NCI-H2107 treated with DMSO at 0.1 percent for 48 hours (cell line): ENCODE data around the gene ARHGEF7.

Experiments
- DNase-seq: peaks from one replicate; lab custom pipeline; 2025; ENCODE audit not compliant: unreplicated experiment; lab: John Stamatoyannopoulos, UW

ARHGEF7 gene

DNA sequence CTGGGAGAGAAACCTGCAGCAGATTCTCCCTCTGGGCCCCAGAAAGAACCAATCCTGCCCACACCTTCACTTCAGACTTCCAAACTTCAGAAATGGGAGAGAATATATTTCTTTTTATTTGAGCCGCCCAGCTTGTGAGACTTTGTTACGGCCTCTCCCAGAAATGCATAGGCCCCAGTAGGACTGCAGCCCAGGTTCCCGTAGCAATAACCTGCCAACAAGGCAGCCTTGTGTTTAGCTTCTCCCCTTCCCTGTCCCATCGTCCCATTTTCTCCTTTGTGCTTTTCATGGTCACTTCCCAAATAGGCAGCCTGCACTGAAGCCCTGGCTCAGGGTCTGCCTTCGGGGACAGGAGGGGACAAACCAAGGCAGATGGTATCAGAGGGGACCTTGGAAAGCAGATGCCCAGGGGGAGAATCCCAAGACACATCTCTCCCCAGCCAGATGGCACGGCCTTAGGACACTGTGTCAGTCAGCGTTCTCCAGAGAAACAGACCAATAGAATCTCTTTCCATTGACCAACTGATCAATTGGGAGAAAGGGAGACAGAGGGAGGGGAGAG is 3.7 kb upstream of the ARHGEF7 start:
- DNase-seq = no peak

DNA sequence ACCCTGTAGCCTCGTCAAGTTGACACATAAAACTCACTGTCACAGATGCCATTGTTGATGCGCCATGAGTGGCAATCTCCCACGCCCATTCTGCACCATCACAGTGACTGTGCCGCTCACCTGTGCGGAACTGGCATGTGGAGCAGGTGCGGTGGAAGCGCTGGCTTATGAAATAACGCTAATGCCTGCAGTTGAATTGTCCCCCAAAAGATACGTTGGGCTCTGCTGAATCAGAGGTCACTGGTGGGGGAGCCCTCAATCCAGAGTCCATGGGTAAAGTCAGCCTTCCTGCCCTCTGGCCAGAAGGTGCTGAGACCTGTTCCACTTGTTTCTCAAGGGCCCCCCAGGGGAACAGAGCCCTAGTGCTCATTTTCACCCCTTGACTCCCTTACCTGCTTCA is 2.9 kb upstream of the ARHGEF7 start:
- no peak for DNase-seq

DNA sequence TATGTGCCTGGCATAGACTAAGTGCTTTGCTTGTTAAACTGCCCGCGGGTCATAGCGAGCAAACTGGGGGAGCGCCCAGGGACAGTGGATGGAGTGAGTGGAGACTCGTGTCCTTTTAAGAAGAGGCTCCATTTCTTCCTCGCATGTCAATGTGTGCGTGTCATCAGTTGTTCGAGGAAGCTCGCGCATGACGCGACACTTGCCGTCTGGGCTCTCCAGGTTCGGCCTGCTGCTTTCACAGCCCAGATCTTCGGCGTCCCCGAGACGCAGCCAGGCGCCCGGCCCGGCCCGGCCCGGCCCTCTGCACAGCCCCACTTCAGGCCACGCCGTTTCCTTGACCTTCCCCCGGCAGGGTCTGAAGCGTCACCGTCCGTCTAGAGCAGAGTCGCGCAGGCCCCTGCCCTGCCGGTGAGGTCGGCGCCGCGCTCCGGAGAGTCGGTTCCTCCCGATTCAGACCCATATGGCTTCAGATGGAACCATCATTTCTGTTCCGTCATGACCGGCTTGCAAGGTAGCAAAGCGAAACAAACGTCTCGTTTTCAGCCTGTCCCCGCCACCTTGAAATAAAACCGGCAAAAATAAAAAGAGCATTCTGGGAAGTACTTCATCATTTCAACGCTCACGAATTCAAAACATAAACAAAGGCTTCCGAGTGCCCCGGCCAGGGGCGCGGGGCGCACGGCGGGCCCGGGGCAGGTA is 599 bp upstream of the ARHGEF7 start:
- no peak for DNase-seq

DNA sequence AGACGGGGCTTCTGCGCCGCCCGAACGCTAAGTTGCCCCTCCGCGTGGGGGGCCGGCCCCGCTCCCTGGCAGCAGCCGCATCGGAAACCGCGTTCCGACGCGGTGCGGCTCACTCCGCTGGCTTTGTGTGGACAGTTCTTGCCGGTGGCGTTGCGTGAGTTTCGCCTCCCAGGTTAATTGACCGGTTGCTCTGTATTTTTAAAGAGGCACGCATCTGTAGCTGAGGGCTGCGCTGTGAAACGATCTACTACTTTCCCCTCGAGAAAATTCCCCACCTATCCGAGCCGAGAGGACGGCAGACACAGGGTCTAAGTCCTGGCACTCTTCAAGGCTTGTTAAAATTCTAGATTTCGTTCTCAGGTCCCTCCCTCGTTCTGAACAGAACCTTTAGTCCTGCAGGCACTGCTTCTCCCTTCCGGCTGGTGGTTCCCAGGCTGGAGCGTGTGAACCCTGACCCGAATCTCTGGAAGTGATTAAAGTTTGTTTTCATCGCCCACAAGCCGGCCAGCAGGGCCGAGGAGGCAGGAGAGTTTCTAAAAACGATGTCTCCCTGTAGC is 933 bp downstream of the ARHGEF7 start:
- no peak for DNase-seq

DNA sequence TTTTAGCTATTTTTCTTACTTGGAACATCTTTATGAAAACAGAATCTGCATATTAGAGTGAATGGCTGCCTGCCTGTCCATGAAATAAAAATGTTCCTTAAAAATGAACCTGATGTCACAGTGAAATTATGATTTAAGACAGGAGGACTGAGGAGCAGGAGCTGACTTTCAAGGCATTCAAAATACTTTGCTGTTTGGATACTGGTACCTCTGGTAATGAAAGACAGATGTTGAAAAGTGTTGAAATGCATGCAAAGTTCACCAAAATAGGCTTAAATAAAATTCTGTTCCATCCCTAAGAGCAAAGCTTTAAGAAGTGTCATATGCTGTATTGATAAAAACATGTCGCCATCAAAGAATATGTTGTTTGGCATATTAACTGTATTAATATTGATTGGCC is 1.7 kb downstream of the ARHGEF7 start:
- no peak for DNase-seq

DNA sequence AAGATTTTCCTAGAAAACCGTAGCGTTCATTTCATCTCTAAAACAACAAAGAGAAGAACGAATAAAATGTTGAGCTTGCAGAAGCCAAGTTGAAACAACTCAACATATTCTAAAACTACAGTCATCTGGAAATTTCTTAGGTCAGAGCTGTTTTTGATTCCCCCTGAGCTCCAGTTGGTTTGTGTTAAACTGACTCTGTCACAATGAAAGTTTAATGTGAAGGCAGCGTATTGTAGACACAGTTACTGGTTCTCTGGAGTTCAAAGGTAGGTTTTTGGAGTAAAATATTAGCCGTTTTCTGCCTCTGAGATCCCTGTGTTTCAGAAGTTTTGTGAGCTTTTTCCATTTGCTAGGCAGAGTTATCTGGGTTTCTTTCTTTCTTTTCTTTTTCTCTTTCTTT is 2.2 kb downstream of the ARHGEF7 start:
- no peak for DNase-seq

DNA sequence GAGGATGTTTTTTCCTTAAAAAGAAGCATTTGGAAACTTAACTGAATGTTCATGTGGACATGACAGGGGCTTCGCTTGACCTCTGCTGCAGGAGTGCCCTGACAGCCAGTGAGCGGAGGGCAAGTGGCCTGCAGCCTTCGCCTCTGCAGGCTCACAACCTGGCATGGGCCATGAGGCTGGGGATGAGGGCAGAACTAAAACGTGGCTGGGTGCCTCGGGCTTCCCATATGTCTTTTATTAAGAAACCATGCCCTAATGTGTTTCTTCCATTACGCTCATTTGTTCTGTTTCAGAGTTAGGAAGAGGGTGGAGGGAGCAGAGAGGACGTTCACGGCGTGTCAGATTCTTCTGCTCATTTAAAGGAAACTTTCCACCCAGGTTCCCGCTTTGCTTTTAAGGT is 2.9 kb downstream of the ARHGEF7 start:
- no peak for DNase-seq

DNA sequence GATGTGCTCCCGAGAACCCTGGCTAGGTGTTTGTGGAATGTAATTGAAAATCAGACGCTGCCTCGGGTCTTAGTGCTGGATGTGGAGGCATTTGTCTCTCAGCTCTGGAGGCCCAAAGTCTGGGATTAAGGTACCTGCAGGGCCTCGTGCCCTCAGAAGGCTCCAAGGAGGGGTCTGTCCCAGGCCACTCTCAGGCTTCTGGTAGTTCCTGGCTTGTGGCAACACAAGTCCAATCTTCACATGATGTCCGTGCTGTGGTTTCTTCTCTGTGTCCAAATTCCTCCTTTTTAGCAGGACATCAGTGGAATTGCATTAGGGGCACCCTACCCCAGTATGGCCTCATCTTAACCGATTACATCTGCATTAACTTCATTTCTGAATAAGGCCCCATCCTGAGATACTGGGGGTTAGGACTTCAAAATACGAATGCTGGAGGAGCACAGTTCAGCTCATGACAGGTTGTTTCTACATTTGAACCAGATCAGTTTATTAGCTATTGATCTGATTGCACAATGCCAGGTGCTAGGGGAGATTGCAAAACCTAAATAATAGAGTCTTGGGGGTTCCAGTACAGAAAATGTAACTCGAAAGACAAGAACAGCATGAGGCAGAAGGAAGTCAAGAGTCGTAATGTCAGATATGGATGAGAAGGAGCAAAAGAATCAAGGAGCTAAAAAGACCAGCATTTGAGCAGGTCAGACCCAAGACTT is 3.9 kb downstream of the ARHGEF7 start:
- DNase-seq = no peak

DNA sequence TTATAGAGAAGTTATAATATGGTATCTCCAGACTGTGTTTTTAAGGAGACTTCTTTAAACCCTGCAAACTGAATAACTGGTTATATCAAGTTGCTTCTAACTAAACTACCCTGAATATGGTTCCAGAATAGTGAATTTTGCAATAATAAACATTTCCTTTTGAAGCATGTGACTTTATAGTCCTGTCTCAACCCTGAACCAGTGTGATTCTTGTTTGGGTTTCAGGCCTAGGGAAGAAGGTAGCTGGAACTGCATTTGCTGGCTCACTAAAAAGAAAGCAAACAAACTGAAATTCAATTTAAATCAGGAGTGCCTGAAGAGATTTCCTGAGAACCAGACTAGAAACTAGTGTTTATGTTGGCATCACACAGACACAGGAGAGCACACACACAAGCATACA is 4.9 kb downstream of the ARHGEF7 start:
- DNase-seq = no peak

DNA sequence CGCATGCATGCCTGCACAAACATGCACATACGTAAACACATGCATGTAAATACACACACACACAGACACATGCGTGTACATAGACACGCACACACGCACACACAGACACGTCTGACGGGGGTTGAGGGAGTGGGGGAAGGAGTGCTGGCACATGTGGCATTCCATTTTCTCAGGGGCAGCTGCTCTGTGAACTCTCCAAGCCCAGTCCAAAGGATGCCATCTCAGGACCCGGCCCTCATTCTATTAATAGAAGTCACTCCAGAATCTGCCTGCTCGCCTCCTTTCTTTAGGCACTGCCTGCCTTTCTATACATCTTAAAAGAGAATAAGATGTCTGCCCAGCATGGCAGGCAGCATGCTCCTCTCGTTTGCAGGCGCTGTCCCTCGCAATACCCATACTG is 5.3 kb downstream of the ARHGEF7 start:
- DNase-seq = no peak

DNA sequence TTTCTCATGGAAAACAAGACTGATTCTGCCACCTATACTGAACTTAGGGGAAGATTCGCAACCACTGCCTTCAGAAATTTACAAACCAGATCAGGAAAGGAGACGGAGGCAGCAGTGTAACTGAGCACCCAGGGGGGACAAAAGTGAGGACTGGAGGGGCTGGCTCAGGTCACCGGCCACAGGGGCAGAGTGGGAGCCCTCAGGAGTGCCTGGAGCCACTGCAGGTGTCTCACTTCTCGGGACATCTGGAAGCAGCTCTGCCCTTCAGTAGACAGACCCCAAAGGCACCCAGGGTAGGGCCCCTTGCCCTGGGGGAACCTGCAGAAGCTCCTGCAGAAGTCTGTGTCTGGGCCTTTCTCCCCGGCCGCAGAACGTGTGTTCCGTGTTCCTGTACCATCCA is 5.8 kb downstream of the ARHGEF7 start:
- DNase-seq = no peak

DNA sequence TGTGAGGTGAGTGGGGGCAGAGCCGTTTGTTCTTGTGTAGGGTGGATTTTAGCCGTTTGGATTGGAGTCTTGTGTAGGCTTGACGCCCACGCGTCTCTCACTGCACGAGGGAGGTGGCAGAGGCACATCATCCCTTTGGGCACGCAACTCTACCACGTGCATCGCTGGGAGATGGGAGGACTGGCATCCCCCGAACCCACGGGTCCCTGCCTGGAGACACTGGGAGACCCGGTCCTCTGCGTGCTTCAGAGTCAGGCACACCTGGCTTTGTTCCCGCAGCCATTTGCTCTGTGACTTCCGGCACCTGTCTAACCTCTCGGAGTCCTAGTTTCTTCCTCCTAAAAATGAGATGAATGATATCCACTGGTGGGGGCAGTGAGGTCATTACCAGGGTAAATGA is 6.4 kb downstream of the ARHGEF7 start:
- DNase-seq = no peak

DNA sequence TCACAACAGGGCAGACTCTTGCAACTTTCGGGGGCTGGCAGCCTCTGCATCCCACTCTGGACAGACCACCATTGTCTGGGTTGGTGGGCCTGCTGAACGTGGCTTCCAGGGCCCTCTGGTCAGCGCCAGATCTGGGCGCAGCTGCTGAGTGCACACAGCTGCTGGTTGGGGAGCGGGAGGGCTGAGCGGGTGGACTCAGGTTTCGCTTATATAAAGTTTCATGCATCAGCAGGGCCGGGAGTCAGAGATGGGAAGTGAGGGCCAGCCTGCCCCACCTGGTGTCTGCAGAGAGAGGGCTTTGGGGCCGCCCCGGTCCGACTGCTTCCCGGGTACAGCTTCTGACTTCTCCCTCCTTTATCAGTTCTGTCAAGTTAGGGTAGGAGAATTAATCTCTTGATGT is 6.9 kb downstream of the ARHGEF7 start:
- peak; percentile 82 for DNase-seq

DNA sequence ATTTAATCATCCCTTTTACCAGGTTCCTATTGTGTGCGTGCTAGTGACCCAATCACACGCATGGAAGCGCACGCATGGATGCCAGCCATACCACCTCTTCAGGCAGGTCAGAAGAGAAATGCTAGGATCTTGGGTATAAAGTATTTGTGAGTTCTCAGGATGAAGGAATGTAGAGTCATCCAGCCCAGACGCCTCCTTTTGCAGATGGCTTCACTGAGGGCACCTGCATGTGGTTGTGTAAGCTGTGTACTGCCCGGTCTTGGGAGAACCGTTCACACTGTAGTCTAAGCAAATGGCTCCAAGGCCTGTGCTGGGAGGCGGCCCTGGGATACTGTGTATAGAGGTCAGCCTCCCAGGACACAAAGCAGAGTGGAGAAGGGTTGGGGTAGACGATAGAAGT is 7.5 kb downstream of the ARHGEF7 start:
- DNase-seq = no peak

DNA sequence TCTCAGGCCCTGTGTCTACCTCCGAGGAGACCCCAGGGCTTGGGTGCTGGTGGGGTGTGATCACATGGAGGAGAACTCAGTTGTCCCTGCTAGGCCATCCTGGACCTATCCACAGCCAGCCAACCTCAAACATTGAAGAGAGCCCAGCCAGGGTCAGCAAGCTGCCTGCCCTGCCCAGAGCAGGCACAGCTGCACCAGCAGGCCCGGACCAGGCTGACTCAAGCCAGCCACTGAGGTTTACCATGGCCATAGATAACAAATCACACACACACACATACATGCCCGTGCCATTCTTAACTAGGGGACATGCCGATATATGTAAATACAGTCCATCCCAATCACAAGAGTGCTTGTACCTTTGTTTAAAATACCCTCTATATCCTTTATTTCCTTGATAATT is 8.1 kb downstream of the ARHGEF7 start:
- no peak for DNase-seq

DNA sequence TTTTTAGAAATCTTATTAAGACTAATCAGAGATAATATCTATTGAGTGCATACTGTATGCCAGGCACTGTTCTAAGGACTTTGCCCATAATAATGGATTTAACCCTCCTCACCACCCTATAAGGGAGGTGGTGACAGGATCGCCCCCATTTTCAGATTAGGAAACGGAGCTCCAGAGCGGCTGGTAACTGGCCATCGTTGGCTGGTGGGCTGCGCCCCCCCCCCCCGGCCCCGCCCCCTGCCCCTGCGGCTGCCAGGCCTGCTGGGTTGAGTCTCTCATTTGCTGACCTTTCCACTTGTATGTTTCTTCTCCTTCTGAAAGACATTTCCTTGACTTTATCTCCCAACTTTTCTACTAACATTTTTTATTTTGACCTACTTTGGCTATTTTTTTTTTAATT is 8.5 kb downstream of the ARHGEF7 start:
- no peak for DNase-seq

DNA sequence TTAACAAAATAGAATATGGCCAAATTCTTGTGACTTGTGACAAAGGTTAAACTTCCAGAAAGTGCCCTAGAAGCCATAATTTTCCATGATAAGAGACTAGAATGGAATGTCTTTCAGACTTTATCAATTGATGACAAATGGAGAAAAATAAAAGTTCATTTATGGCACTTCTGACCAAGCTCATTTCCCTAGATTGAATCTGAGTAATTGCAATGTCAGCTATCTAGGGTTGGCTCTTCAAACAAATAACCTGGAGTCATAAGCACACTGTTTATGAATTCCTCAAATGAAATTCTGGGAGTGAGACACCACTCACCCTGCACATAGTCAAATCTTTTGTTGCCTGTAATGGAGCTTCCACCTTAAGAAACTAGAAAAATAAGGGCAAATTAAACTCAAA is 11.4 kb downstream of the ARHGEF7 start:
- DNase-seq = no peak

DNA sequence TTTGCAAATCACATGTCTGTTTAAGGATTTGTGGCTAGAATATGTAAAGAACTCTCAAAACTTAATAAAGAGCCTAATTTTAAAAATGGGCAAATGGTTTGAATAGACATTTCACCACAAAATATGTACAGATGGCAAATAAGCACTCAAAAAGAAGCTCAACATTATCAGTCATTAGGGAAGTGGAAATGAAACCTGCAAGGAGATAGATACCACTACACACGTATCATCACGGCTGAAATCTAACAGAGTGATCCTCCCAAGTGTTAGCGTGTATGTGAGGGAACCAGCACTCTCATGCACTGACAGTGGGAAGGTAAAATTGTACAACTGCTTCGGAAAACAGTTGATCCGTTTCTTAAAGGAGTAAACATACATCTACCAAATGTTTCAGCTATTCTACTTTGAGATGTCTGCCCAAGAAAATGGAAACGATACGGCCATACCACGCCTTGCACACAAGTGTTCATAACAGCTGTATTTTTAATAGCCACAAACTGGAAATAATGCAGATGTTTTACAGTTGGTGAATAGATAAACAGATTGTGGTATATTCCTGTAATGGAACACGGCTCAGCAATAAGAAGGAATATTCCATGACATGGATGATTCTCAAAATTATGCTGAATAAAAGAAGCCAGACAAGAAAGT is 14.5 kb downstream of the ARHGEF7 start:
- no peak for DNase-seq

DNA sequence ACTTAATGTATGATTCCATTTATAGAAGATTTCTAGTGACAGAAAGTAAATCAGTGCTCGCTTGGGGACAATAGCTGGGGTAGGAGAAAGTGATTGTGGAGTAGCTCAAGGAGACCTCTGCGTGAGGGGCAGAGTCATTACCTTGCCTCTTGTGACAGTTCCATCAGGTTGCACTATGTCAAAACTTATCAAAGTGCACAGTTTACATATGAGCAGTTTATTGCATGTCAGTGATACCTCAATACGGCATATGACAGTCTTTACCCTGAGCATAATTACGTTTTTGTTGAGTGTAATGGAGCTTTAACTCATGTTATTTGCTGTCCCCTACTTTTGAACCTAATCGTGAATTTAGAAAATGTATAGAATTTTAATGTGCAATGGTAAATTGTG is 15.0 kb downstream of the ARHGEF7 start:
- DNase-seq = no peak

DNA sequence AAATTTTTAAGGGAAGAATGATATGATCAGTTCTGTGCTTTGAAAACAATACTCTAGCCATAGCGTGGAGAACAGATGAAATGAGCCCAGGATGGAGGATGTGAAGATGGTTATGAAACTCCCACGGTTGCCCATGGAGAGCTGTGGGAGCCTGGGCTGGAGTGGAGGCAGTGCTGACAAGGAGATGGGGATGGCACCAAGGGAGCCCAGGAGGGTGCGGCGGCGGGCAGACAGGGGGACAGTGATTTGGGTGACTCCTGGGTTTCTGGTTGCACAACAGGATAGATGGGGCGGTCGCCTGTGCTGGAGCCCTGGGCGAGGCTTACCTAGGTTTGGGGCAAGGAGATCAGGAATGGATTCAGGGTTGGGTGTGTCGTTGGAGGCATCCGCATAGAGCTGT is 15.9 kb downstream of the ARHGEF7 start:
- no peak for DNase-seq

DNA sequence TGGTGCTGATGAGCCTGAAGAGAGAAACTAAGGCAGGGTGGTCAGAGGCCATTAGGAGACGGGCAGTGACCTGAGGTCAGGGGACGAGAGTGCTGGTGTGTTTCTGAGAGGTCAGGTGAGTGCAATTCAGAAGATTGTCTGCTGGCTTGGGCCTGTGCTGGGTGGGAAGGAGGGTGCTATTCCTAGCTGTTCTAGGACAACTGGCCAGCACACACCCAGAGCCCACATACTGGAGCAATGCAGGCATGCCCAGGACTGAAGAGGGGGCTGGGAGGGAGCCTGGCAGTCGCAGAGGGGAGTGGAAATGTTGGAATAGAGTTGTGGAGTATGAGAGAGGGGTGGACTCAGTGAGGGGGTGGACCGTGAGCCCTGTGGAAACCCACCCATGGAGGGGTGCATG is 16.5 kb downstream of the ARHGEF7 start:
- no peak for DNase-seq

DNA sequence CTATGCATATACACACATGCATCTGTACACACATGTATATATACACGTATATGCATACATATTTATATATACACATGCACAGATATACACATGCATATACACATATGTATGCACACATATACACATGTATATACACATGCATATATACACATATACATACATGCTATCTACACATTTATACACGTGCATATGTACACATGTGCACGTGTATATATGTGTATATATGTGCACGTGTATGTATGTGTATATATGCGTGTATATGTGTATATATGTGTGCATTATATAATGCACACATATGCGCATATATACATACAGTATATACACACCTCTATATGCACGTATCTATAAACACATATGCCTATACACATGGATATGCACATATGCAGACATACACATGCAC is 17.8 kb downstream of the ARHGEF7 start:
- DNase-seq = no peak
